CD14-positive monocyte (primary cell): ENCODE measurements around the gene RNASE7. TPM values are rescaled to one million over a fixed set of nuclear protein-coding genes. Genes with fewer than 3 reads are reported as not detected.

ENCODE experiments used
- DNase-seq, 3 donors: peaks; one replicate each; pipeline ENCODE4 v3.0.0-alpha.2; 2011 to 2022
- H2AFZ ChIP-seq: 2 replicates; pipeline ENCODE4 v1.6.0; 2012; ENCODE audit warnings: mild to moderate bottlenecking, low read depth, low read length, inconsistent platforms; ENCODE audit not compliant: insufficient read depth, poor library complexity, severe bottlenecking
- H3K27ac ChIP-seq, 2 donors: 1 replicate in 1 of 2; 2 replicates in 1 of 2; pipeline ENCODE4 v1.5.1; 2012 to 2013; ENCODE audit warnings: low read length in 2 of 2, control low read depth in 1 of 2, inconsistent platforms in 1 of 2, low read depth in 1 of 2, mild to moderate bottlenecking in 1 of 2
- H3K27me3 ChIP-seq, 2 donors: one replicate each; pipeline versions ENCODE4 v1.6.0 to v1.6.1; 2011 to 2013; ENCODE audit warnings: low read length in 2 of 2; ENCODE audit not compliant: control insufficient read depth in 2 of 2, insufficient read depth in 2 of 2
- H3K36me3 ChIP-seq, 2 donors: replicated peaks in 1 of 2; 1 replicate in 1 of 2; 2 replicates in 1 of 2; pipeline versions ENCODE4 v1.5.1 to v1.6.1; 2012 to 2013; ENCODE audit warnings: low read length in 2 of 2, control low read depth in 1 of 2, inconsistent platforms in 1 of 2, mild to moderate bottlenecking in 1 of 2; ENCODE audit not compliant: insufficient read depth in 2 of 2, control insufficient read depth in 1 of 2
- H3K4me1 ChIP-seq, 2 donors: 1 replicate in 1 of 2; 2 replicates in 1 of 2; pipeline versions ENCODE4 v1.5.1 to v1.6.1; 2012 to 2013; ENCODE audit warnings: low read length in 2 of 2, control low read depth in 1 of 2, inconsistent platforms in 1 of 2, mild to moderate bottlenecking in 1 of 2, moderate library complexity in 1 of 2; ENCODE audit not compliant: insufficient read depth in 2 of 2, control insufficient read depth in 1 of 2
- H3K4me2 ChIP-seq: replicated peaks from 2 replicates; pipeline ENCODE3; 2012; ENCODE audit warnings: low read length, moderate library complexity, mild to moderate bottlenecking; ENCODE audit not compliant: poor library complexity, severe bottlenecking; ENCODE audit errors: extremely low read depth
- H3K4me3 ChIP-seq, 3 experiments: fragments of 200-600 bp in 1 of 3; sonication (generic) in 1 of 3; replicated peaks in 1 of 3; 1 replicate in 2 of 3; 2 replicates in 1 of 3; pipeline ENCODE4 v1.5.1; 2011 to 2013; ENCODE audit warnings: low read length in 3 of 3, mild to moderate bottlenecking in 3 of 3, control low read depth in 2 of 3, low read depth in 2 of 3, inconsistent platforms in 1 of 3, moderate library complexity in 1 of 3
- H3K79me2 ChIP-seq: 2 replicates; pipeline ENCODE4 v1.6.0; 2012; ENCODE audit warnings: mild to moderate bottlenecking, control low read depth, inconsistent platforms, low read length, moderate library complexity; ENCODE audit not compliant: insufficient read depth
- H3K9ac ChIP-seq: 2 replicates; pipeline ENCODE4 v1.6.0; 2017; ENCODE audit warnings: low read length, mild to moderate bottlenecking; ENCODE audit not compliant: insufficient read depth, poor library complexity, severe bottlenecking
- H3K9me3 ChIP-seq, 2 donors: replicated peaks in 1 of 2; 1 replicate in 1 of 2; 2 replicates in 1 of 2; pipeline versions ENCODE4 v1.5.1 to v1.6.1; 2012 to 2013; ENCODE audit warnings: low read length in 2 of 2, control low read depth in 1 of 2; ENCODE audit not compliant: control insufficient read depth in 1 of 2, insufficient read depth in 1 of 2
- H4K20me1 ChIP-seq: 2 replicates; pipeline ENCODE4 v1.6.0; 2012; ENCODE audit warnings: mild to moderate bottlenecking, low read length, control low read depth, moderate library complexity; ENCODE audit not compliant: insufficient read depth
- H3K27ac Mint-ChIP-seq, 7 donors: one replicate each; pipeline ENCODE4 v1.8.0; 2020; ENCODE audit warnings: mild to moderate bottlenecking in 7 of 7, mixed read lengths in 7 of 7, moderate library complexity in 6 of 7, inconsistent platforms in 2 of 7
- H3K27me3 Mint-ChIP-seq, 3 donors: one replicate each; pipeline ENCODE4 v1.8.0; 2021 to 2022; ENCODE audit warnings: low read depth in 3 of 3, mild to moderate bottlenecking in 3 of 3, mixed read lengths in 3 of 3, moderate library complexity in 3 of 3, inconsistent platforms in 1 of 3
- H3K36me3 Mint-ChIP-seq, 2 donors: one replicate each; pipeline ENCODE4 v1.8.0; 2020; ENCODE audit warnings: mixed read lengths in 2 of 2, inconsistent platforms in 1 of 2, mild to moderate bottlenecking in 1 of 2
- H3K4me1 Mint-ChIP-seq: one replicate; pipeline ENCODE4 v1.8.0; 2020; ENCODE audit warnings: mild to moderate bottlenecking, mixed read lengths
- H3K4me3 Mint-ChIP-seq, 2 donors: one replicate each; pipeline ENCODE4 v1.8.0; 2020; ENCODE audit warnings: mild to moderate bottlenecking in 2 of 2, mixed read lengths in 2 of 2, moderate library complexity in 1 of 2
- H3K9me3 Mint-ChIP-seq, 7 donors: one replicate each; pipeline ENCODE4 v1.8.0; 2020 to 2022; ENCODE audit warnings: mixed read lengths in 7 of 7, mild to moderate bottlenecking in 6 of 7, moderate library complexity in 6 of 7, inconsistent platforms in 2 of 7
- WGBS: methylation state at CpG from one replicate; pipeline ENCODE4 v1.1.5; 2013; ENCODE audit warnings: missing lambda C conversion rate; ENCODE audit not compliant: insufficient coverage; 5-methylcytosine and 5-hydroxymethylcytosine counted together
- intact Hi-C, 2 donors: fragments of 100-400 bp; cut with micrococcal nuclease; formaldehyde crosslinking; loops; one replicate each; pipeline versions ENCODE4 v1.15.0 to v1.15.1; 2023
- polyA plus RNA-seq, 3 donors: library from polyadenylated mRNA; depleted of rRNA in 1 of 3; unstranded in 2 of 3; stranded (reverse) in 1 of 3; fragments of 300-500 nt in 2 of 3; fragments of >200 nt in 1 of 3; fragmentation: Illumina TruSeq in 2 of 3; gene quantifications; 1 replicate in 2 of 3; 2 replicates in 1 of 3; pipeline ENCODE4 v1.2.3, GENCODE V29; 2012 to 2021
- TF ChIP-seq, protein P1 (sequence below): fragments of 200-600 bp; IDR thresholded peaks from one replicate; pipeline ENCODE4 v1.8.0; 2022; ENCODE audit warnings: antibody characterized with exemption, mild to moderate bottlenecking

RNASE7 gene
- polyA plus RNA-seq, 3 donors = not detected

DNA sequence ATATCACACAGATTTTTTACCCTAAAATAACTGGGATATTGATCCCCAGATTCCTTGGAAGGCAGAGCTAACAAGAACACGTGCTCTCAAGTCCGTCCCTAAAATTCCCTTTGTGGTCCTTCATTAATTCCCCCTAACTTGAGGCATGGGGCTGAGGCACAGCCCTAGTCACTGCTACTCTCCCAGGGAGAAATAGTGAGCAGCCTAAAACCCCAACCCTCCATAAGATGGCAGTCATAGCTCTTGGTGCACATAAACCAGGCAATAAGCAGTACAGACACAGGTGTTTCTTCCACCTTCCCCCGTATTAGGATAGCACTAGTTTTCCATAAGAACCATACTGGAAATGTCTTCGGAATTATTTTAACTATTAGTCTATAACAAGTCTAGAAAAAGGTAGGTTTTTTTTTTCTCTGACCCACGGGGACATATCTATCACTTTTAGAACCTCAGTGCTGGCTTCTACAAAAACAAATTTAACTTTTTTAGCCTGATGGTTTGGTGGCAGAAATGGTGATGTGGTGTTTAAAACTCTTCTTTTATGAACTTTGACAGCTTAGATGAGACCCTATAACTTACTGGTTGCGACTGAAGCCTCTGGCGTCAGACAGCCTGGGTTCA lies 24.8 kb downstream of the RNASE7 start:
- no peak for DNase-seq
- no peak overlapping the region for H3K9ac ChIP-seq
- intact Hi-C loops = loop anchor here in 1 of 2 donors (5.0 to 10.0 kb wide), 2 partner anchors 35 to 52 kb away; partner anchors contain the start of gene TMEM253

More for the DNA sequence above, 24.8 kb downstream of the RNASE7 start:
- Histone ChIP-seq H3K4me2 (no peak overlapping the region), H3K4me3 (no peak overlapping the region), H3K36me3 (no peaks in the 10 kb centered on the region), H3K79me2 (peaks cover 15% of the 10 kb centered on the region), H3K27me3 (peaks cover 0 to 16% of the 10 kb centered on the region in 2 donors), H4K20me1 (no peaks in the 10 kb centered on the region), H3K4me1 (peaks cover 27 to 31% of the 10 kb centered on the region in 2 donors), H3K27ac (no peak overlapping the region), H3K9me3 (no peaks in the 10 kb centered on the region), H2AFZ (no peak overlapping the region)
- H3K27ac Mint-ChIP-seq = no peak overlapping the region
- peaks cover 0 to 3% of the 10 kb centered on the region in 2 donors for H3K36me3 Mint-ChIP-seq
- peaks cover 14 to 28% (median 26%) of the 10 kb centered on the region in 3 donors for H3K27me3 Mint-ChIP-seq
- WGBS = 93% methylated on average over 3 of the region's 7 CpGs
- no peak overlapping the region for H3K4me3 Mint-ChIP-seq
- peaks cover 0 to 2% (median 0%) of the 10 kb centered on the region in 7 donors for H3K9me3 Mint-ChIP-seq
- H3K4me1 Mint-ChIP-seq = peaks cover 29% of the 10 kb centered on the region
- TF ChIP-seq, protein P1, sequence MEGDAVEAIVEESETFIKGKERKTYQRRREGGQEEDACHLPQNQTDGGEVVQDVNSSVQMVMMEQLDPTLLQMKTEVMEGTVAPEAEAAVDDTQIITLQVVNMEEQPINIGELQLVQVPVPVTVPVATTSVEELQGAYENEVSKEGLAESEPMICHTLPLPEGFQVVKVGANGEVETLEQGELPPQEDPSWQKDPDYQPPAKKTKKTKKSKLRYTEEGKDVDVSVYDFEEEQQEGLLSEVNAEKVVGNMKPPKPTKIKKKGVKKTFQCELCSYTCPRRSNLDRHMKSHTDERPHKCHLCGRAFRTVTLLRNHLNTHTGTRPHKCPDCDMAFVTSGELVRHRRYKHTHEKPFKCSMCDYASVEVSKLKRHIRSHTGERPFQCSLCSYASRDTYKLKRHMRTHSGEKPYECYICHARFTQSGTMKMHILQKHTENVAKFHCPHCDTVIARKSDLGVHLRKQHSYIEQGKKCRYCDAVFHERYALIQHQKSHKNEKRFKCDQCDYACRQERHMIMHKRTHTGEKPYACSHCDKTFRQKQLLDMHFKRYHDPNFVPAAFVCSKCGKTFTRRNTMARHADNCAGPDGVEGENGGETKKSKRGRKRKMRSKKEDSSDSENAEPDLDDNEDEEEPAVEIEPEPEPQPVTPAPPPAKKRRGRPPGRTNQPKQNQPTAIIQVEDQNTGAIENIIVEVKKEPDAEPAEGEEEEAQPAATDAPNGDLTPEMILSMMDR = no peak
